ENCODE measurements around the gene SBF2. TPM values are rescaled to one million over a fixed set of nuclear protein-coding genes. Genes with fewer than 3 reads are reported as not detected.

SBF2 gene
- total RNA-seq, 2 donors from 2014 or later, result 30.5 to 47.0 TPM

DNA sequence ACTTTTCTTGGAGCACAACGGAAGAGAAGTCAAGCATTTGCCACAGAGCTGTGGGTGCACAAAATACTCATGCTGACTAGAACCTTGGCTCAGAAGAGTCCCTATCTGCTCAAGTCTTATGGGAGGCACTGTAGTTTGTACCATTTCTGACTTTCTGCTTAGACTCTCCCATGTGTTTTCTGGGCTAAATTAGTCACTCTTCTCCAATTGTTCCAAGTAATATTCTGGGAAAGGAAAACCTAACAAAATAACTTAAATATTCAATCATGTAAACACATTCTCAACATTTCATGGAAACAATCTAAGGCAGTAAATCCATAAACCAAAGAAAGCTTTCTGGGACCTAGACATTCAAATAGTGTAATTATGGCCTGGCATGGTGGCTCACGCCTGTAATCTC is 409.4 kb downstream of the SBF2 start:
- no peak overlapping the region for H3K9ac ChIP-seq (ENCODE audit: low read depth in 2 of 2, low read length in 2 of 2)
- H3K27ac ChIP-seq, result no peak overlapping the region
- no peaks in the 10 kb centered on the region for H3K4me1 ChIP-seq
- H3K4me3 ChIP-seq, result no peak overlapping the region
- intact Hi-C loops (cut with DNase I), result no loop called here
- H3K36me3 ChIP-seq, result no peaks in the 10 kb centered on the region
- H3K9me3 ChIP-seq, result no peaks in the 10 kb centered on the region
- H3K27me3 ChIP-seq, result no peaks in the 10 kb centered on the region
- DNase-seq, result no peak
- TF ChIP-seq CTCF (IDR thresholded peaks at IDR 0.05), result no peak

DNA sequence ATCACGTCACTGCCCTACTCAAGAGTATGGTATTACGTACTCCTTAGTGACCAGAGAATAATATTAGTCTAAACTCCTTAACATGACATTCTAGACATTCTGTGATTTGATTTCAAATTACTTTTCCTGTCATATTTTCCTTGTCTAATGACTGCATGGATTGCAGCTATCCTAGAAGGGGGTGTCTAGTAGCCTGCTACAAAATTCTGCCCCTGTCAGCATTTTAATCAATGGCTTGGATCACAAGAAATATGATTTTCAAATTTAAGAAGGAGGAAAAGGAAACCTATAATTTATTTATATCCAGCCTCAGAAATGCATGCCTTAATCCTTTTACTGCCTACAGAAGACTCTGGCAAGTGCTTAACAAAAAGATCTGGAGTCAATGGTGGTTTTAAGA is 413.4 kb downstream of the SBF2 start:
- DNase-seq, result no peak
- peaks cover 2% of the 10 kb centered on the region for H3K4me1 ChIP-seq
- H3K9ac ChIP-seq (ENCODE audit: low read depth in 2 of 2, low read length in 2 of 2), result no peak overlapping the region
- no peak overlapping the region for H3K4me3 ChIP-seq
- intact Hi-C loops (cut with DNase I), result no loop called here
- H3K36me3 ChIP-seq, result no peaks in the 10 kb centered on the region
- H3K27me3 ChIP-seq, result no peaks in the 10 kb centered on the region
- no peak for TF ChIP-seq CTCF (IDR thresholded peaks at IDR 0.05)
- H3K27ac ChIP-seq, result no peak overlapping the region
- no peaks in the 10 kb centered on the region for H3K9me3 ChIP-seq

DNA sequence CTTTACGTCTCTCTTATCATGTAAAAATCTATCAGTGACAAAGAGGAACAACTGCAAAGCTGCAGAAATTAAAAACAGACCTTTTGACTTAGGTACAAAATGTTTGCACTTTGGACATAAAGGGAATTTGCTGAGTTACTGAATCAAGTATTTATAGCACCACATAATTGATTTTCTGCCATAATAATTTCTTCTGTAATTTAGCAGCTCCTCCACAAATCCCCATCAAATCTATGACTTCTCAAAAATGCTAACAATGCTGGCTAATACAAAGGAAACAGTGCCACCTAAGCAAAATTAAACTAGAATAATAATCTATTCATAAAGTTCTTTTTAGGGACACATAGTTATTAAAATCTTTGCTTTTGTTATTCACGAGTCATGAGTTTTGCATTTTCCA is 415.1 kb downstream of the SBF2 start:
- intact Hi-C loops (cut with DNase I), result no loop called here
- no peak for DNase-seq
- no peaks in the 10 kb centered on the region for H3K9me3 ChIP-seq
- TF ChIP-seq CTCF (IDR thresholded peaks at IDR 0.05), result no peak
- H3K36me3 ChIP-seq, result no peaks in the 10 kb centered on the region
- no peaks in the 10 kb centered on the region for H3K27me3 ChIP-seq
- H3K9ac ChIP-seq (ENCODE audit: low read depth in 2 of 2, low read length in 2 of 2), result no peak overlapping the region
- H3K4me1 ChIP-seq, result peaks cover 2% of the 10 kb centered on the region
- no peak overlapping the region for H3K27ac ChIP-seq
- no peak overlapping the region for H3K4me3 ChIP-seq

GRCh38 chr11:9876331-9876730 is 417.7 kb downstream of the SBF2 start:
- Histone ChIP-seq H3K9ac (ENCODE audit: low read depth in 2 of 2, low read length in 2 of 2) (no peak overlapping the region), H3K9me3 (no peaks in the 10 kb centered on the region), H3K36me3 (no peaks in the 10 kb centered on the region), H3K27ac (no peak overlapping the region), H3K4me3 (no peak overlapping the region), H3K27me3 (no peaks in the 10 kb centered on the region), H3K4me1 (peaks cover 2% of the 10 kb centered on the region)
- DNase-seq, result no peak
- intact Hi-C loops (cut with DNase I), result no loop called here
- TF ChIP-seq CTCF (IDR thresholded peaks at IDR 0.05), result no peak

DNA sequence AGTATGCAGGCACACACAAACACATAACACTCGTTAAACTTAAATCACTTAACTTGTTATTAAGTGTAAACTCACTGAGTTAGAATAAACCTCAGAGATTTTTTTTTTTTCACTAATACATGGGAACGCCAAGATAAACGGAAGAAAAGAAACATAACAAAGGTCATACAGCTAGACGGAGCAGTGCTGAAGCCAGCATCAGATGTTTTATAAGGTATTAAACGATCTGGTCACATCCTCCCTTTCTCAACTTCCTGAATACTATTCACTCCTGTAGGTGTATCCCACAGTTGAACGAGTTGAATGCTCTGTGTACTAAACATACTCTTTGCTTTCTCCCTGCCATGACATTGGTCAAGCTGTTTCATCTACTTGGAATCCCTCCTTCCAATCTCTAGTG is 418.2 kb downstream of the SBF2 start:
- H3K27ac ChIP-seq, result no peak overlapping the region

More for the DNA sequence above, 418.2 kb downstream of the SBF2 start:
- H3K9ac ChIP-seq (ENCODE audit: low read depth in 2 of 2, low read length in 2 of 2), result no peak overlapping the region
- H3K4me1 ChIP-seq, result peaks cover 2% of the 10 kb centered on the region
- DNase-seq, result no peak
- no peaks in the 10 kb centered on the region for H3K36me3 ChIP-seq
- no peak overlapping the region for H3K4me3 ChIP-seq
- TF ChIP-seq CTCF (IDR thresholded peaks at IDR 0.05), result no peak
- intact Hi-C loops (cut with DNase I), result no loop called here
- H3K27me3 ChIP-seq, result no peaks in the 10 kb centered on the region
- H3K9me3 ChIP-seq, result no peaks in the 10 kb centered on the region

All from colonic mucosa (tissue), 4 donors.